Natural killer cell treated with Interleukin-12 subunit alpha and Interleukin-12 subunit beta and Interleukin-15 and Interleukin-18, amount 100 ng/mL, for 72 hours (primary cell): ENCODE results near the gene SYTL2. TPM values are rescaled to one million over a fixed set of nuclear protein-coding genes. Genes with fewer than 3 reads are reported as not detected.
"Not testable (repeated sequence)": the region's sequence is repeated elsewhere in the genome, so short reads cannot be mapped to it uniquely, and the experiment has no call there.

Source experiments
- ATAC-seq, 2 donors: fragments of 150-1000 bp; cut with Tn5 transposase in 1 of 2; sonication (Bioruptor Pico), chemical (Tn5 transposase) in 1 of 2; 2 replicates each; pipeline ENCODE4 v1.10.0; 2021
- DNase-seq: peaks from one replicate; pipeline ENCODE4 v3.0.0; 2022; ENCODE audit warnings: low spot score
- H3K27ac Mint-ChIP-seq, 2 donors: 1 replicate in 1 of 2; 2 replicates in 1 of 2; pipeline ENCODE4 v1.8.0; 2022; ENCODE audit warnings: mixed read lengths in 2 of 2, mild to moderate bottlenecking in 1 of 2, moderate library complexity in 1 of 2
- H3K27me3 Mint-ChIP-seq, 2 donors: 1 replicate in 1 of 2; 2 replicates in 1 of 2; pipeline ENCODE4 v1.8.0; 2022; ENCODE audit warnings: mixed read lengths in 2 of 2
- H3K36me3 Mint-ChIP-seq: one replicate; pipeline ENCODE4 v1.8.0; 2022; ENCODE audit warnings: mixed read lengths
- H3K4me1 Mint-ChIP-seq, 2 donors: 1 replicate in 1 of 2; 2 replicates in 1 of 2; pipeline ENCODE4 v1.8.0; 2022; ENCODE audit warnings: low read depth in 2 of 2, mixed read lengths in 2 of 2, mild to moderate bottlenecking in 1 of 2
- H3K4me3 Mint-ChIP-seq: one replicate; pipeline ENCODE4 v1.8.0; 2022; ENCODE audit warnings: mixed read lengths
- H3K9me3 Mint-ChIP-seq: 2 replicates; pipeline ENCODE4 v1.8.0; 2022; ENCODE audit warnings: mixed read lengths
- total RNA-seq, 2 donors: library from RNA; stranded (reverse); gene quantifications; one replicate each; pipeline ENCODE4 v1.2.3, GENCODE V29; 2022

SYTL2 gene
- total RNA-seq, 2 donors from 2014 or later: 68.8 to 74.8 TPM

DNA sequence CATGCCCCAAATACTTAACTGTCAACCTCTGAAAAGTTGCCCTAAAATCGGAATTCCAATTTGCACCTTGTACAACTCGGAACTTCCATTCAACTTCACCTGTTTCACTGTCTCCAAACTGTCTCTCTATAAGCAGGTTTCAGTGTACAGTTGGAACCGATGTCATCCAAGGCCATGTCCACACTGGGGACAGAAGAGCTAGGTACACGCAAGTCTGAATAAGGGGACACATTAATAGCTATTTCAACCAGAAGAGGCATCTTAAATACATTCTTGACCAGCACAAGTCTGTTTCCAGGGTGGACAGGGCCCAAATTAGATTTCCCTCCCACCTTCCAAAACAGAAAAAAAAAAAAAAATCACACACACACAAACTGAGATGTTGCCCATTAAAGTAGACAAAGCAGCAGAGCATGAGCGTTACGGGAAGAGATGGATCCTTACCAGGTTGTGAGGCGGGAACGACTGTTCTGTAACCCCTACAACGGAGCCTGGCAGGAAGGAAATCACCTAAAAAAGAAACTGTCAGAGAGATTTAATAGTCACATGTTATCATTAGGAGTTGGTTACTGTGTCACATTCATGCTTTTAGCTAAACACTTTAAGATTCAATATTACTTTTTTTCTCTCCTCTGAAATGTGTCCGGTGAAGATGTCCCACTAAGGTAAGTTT is 147.7 kb downstream of the SYTL2 start:
- Mint-ChIP-seq H3K27ac (peak overlapping the region; percentile 93 to 95), H3K9me3 (no peaks in the 10 kb centered on the region), H3K4me3 (peak overlapping the region; percentile 97), H3K27me3 (no peaks in the 10 kb centered on the region), H3K36me3 (peaks cover 36% of the 10 kb centered on the region), H3K4me1 (peaks cover 34 to 49% of the 10 kb centered on the region in 2 donors)
- ATAC-seq (no peak), DNase-seq (no peak)

DNA sequence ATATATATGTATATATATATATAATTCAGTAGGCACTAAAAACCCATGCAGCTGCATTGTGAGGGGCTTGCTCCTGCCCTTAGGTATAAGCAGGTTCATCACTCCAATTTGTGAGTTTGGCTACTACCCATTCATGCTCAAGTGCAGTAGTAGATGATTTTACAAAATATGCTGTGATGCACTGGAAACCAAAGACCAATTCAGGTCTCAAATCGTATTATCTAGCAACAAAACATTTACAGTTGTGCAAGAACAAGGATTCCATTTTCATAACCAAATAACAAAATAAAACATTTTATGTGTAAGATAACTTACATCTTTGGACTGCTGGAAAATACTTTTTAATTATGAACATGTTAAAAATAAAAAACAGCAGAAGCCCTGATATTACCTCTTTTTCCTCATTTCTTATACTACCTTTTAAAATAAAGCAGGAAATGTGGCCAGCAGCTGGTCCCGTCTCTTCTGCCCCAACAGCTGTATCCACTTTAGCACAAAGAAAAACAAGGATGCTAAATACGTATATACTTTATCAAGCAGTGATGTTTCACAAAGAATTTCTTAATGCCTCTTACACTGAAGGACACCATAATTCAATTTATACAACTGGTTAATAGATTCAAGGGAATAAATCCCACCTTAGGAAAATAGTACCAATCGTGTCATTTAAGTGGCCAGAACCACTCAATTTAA is 148.8 kb downstream of the SYTL2 start:
- ATAC-seq (no peak), DNase-seq (no peak)
- peaks cover 38% of the 10 kb centered on the region for H3K36me3 Mint-ChIP-seq
- H3K27ac Mint-ChIP-seq: no peak overlapping the region
- H3K4me3 Mint-ChIP-seq: peak overlapping the region; percentile 97
- H3K9me3 Mint-ChIP-seq: no peaks in the 10 kb centered on the region
- no peaks in the 10 kb centered on the region for H3K27me3 Mint-ChIP-seq
- H3K4me1 Mint-ChIP-seq: peaks cover 34 to 51% of the 10 kb centered on the region in 2 donors

DNA sequence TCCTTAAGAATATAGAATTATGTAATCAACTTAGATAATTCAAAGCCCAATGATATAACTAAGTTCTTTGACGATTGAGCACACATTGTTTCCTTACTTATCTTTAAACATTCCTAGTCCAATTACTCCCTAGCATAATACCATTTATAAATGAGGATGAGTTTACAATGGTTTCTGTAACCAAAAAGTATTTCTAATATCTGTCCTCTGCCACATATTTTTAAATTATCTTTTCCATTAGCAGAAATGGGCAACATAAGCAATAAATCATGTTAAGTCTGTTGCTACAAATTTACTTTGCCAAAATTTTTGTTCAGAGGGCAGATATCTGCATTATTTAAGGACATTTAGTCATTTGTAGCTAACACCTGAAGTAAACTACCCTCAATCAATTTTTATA is 152.8 kb downstream of the SYTL2 start:
- no peak for ATAC-seq
- H3K27ac Mint-ChIP-seq: no peak overlapping the region

DNA sequence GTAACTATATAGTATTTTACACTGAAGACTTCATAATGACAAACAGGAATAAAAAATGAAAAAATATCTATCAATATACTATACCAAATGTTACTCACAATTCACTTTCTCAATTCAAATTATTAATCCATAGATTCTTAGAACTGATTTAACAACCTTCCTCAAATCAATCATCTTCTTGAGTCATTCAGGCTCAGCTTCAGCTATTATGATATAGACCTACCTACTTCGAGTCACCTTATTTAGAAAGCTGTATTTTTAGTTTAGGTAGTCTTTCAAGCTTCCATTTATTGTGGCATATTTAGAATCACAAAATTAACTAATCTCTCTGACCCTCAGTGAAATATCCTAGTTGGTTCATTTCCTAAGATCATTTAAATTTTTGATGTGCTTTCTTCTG is 154.2 kb downstream of the SYTL2 start:
- H3K9me3 Mint-ChIP-seq: no peaks in the 10 kb centered on the region
- no peak for DNase-seq
- H3K27ac Mint-ChIP-seq: peak overlapping the region in 1 of 2 donors; percentile 2
- H3K36me3 Mint-ChIP-seq: peaks cover 32% of the 10 kb centered on the region
- H3K4me3 Mint-ChIP-seq: no peak overlapping the region
- peaks cover 33 to 48% of the 10 kb centered on the region in 2 donors for H3K4me1 Mint-ChIP-seq
- H3K27me3 Mint-ChIP-seq: no peaks in the 10 kb centered on the region
- no peak for ATAC-seq

More for the DNA sequence above, 152.8 kb downstream of the SYTL2 start:
- Mint-ChIP-seq H3K4me3 (no peak overlapping the region), H3K4me1 (peaks cover 33 to 44% of the 10 kb centered on the region in 2 donors), H3K27me3 (no peaks in the 10 kb centered on the region), H3K36me3 (peaks cover 37% of the 10 kb centered on the region), H3K9me3 (no peaks in the 10 kb centered on the region)
- DNase-seq: no peak

DNA sequence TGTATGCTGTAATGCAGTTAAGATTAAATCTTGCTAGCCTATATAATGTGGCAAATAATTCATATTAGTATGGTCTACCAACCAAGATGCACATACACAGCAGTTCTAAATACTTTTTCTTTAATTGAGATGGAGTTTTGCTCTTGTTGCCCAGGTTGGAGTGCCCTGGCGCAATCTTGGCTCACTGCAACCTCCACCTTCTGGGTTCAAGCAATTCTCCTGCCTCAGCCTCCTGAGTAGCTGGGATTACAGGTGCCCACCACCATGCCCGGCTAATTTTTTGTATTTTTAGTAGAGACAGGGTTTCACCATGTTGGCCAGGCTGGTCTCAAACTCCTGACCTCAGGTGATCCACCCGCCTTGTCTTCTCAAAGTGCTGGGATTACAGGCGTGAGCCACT is 156.6 kb downstream of the SYTL2 start:
- peaks cover 21 to 32% of the 10 kb centered on the region in 2 donors for H3K4me1 Mint-ChIP-seq
- DNase-seq, H3K27ac Mint-ChIP-seq, ATAC-seq, H3K4me3 Mint-ChIP-seq, H3K9me3 Mint-ChIP-seq, H3K27me3 Mint-ChIP-seq: not testable (repeated sequence)
- peaks cover 12% of the 10 kb centered on the region for H3K36me3 Mint-ChIP-seq

DNA sequence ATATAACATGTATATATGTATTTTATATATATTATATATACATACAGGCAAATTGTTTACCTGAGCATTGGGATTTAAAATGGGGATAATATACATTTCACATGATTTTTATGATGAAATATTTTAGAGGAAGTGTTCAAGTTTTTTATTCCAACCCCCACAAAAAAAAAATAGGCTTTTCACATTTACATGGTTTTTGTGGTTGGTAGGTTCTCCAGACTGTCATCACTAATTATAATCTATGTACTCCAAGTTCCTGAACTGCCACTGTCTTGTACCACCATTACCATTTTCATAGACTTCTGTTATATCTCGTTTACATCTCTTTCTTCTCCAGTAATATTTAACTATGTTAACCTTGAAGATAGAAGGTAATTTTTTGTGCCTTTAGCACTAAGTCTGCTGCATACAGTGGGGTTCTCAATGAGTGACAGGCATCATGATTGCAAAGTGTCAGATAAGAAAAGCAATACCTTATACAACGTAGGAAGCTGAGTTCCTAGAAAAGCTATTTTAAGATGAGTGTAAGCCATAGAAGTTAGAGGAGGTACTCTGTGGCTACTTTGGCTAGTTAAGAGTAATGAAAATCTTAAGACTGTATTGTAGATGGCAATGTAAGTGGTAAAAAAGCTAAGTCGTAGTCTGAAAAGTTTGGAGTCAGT is 158.0 kb downstream of the SYTL2 start:
- H3K27ac Mint-ChIP-seq: peak overlapping the region; percentile 39 to 81
- H3K36me3 Mint-ChIP-seq: peaks cover 12% of the 10 kb centered on the region
- no peaks in the 10 kb centered on the region for H3K9me3 Mint-ChIP-seq
- no peak for ATAC-seq
- no peak overlapping the region for H3K4me3 Mint-ChIP-seq
- DNase-seq: no peak
- no peaks in the 10 kb centered on the region for H3K27me3 Mint-ChIP-seq
- peaks cover 26 to 36% of the 10 kb centered on the region in 2 donors for H3K4me1 Mint-ChIP-seq

DNA sequence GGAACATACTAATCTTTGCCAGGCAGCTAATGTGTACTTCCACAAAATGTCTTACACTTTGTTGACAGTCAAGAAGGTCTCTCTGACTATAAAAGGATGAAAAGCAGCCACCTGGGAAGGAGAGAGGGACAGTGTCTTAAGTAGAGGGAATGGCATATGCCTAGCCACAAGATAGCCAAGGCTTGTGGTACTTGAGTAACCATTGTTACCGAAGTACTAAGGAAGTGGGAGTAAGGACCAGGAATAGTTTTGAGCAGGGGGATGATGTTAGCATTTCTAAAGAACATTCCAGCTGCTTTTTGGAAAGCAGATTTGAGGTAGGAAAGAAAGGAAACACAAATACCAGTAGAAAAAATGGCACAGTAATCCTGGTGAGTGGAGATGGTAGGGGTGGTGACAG is 159.8 kb downstream of the SYTL2 start:
- DNase-seq (no peak), ATAC-seq (no peak)
- H3K36me3 Mint-ChIP-seq: peaks cover 6% of the 10 kb centered on the region
- H3K27me3 Mint-ChIP-seq: no peaks in the 10 kb centered on the region
- no peaks in the 10 kb centered on the region for H3K9me3 Mint-ChIP-seq
- peaks cover 28 to 31% of the 10 kb centered on the region in 2 donors for H3K4me1 Mint-ChIP-seq
- H3K27ac Mint-ChIP-seq: no peak overlapping the region
- no peak overlapping the region for H3K4me3 Mint-ChIP-seq

DNA sequence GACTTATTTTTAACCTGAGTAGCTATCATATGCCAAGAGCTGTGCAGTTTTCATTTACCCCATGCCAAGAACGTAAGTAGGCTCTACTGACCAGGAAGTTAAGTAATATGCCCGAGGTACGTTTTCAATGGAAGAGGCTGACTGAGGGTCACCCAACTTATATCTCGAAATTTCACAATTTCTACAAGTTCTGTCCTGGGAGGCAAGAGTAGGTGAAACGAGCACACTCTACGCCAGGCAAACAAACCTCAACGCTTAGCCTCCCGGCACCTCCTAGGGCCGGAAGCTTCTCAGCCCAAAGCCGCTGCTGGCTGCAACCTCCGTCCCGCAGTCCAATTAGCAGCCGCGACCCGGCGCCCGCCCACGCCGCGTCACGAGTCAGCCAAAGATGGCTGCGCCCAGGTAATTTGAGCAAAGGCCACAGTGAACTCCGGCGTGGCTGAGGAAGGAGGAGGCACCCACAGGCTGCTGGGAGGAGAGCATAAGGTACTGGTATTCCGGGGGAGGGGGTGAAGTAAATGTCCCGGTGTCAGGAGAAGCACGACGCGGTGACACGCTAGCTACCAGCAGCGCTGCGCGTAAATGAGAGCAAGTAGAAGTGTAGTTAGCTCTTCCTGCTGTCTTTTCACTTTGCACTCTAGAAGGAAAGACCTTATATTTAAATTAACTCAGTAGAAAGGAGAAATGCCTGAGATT is 163.2 kb downstream of the SYTL2 start, which contains the start of gene TMEM126A:
TMEM126A (plus strand) TSS at position 364 of the 696 bp plus-strand sequence. CDS start 2,289 bp downstream, outside the sequence.
- Mint-ChIP-seq H3K36me3 (no peaks in the 10 kb centered on the region), H3K27ac (peak within 1 kb of the TSS; percentile 79 to 98), H3K4me1 (peaks cover 16 to 18% of the 10 kb centered on the region in 2 donors), H3K4me3 (peak within 1 kb of the TSS; percentile 92), H3K9me3 (no peaks in the 10 kb centered on the region), H3K27me3 (peaks cover 8 to 33% of the 10 kb centered on the region in 2 donors)
- DNase-seq (peak; percentile 93), ATAC-seq (peak; percentile 99)

DNA sequence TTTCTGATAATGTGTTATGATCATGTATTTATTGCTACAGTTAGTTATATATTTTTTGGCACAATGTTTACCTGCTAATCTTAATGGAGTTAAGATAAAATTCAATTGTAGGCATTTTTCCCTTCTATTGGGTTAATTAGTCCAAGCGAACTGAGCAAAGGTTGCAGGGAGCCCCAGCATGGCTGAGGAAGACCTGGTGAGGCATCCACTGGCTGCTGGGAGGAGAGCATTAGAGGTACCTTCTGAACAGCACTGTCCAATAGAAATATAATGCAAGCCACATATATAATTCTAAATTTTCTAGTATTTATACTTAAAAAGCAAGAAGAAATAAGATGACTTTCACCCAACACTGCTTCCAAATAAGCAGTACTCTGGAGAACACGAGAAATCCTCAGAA is 163.9 kb downstream of the SYTL2 start:
- Mint-ChIP-seq H3K4me3 (peak overlapping the region; percentile 92), H3K36me3 (no peaks in the 10 kb centered on the region), H3K4me1 (peaks cover 12 to 15% of the 10 kb centered on the region in 2 donors), H3K27me3 (peaks cover 11 to 40% of the 10 kb centered on the region in 2 donors), H3K27ac (peak overlapping the region; percentile 79 to 98), H3K9me3 (no peaks in the 10 kb centered on the region)
- ATAC-seq (no peak), DNase-seq (no peak)

Other genes starting within 250 kb of the SYTL2 start
- gene DLG2, start 183.8 kb downstream of the SYTL2 start, total RNA-seq: 1 to 10 TPM; 1.1 to 1.7 TPM
- gene TMEM126B, start 182.5 kb downstream of the SYTL2 start, total RNA-seq: 10 to 100 TPM; 43.0 to 43.9 TPM
- gene TMEM126A, start 163.2 kb downstream of the SYTL2 start, total RNA-seq: 10 to 100 TPM; 33.0 to 46.3 TPM
- gene CREBZF, start 146.0 kb downstream of the SYTL2 start, total RNA-seq: 10 to 100 TPM; 46.1 to 84.6 TPM
- gene CCDC89, start 124.9 kb downstream of the SYTL2 start, total RNA-seq: 1 to 10 TPM; 1.6 to 1.7 TPM
- not detected for gene CCDC83, start 44.2 kb upstream of the SYTL2 start, total RNA-seq